Neural cell (in vitro differentiated cells): ENCODE data around the gene DPYD. TPM values are rescaled to one million over a fixed set of nuclear protein-coding genes. Genes with fewer than 3 reads are reported as not detected.

Experiments used
- H2AFZ ChIP-seq: fragments of 200-600, 300-800 bp; sonication (generic), shearing (Covaris generic); 2 replicates; pipeline ENCODE4 v1.6.0; 2014; ENCODE audit warnings: low read depth, mild to moderate bottlenecking, antibody characterized with exemption, low read length, moderate library complexity
- H3F3A ChIP-seq: fragments of 200-600 bp; shearing (Covaris generic); 2 replicates; pipeline ENCODE4 v1.6.1; 2016; ENCODE audit warnings: mild to moderate bottlenecking, moderate library complexity, mixed read lengths, antibody characterized with exemption, low read length; ENCODE audit not compliant: insufficient read depth, poor library complexity, severe bottlenecking
- H3K27ac ChIP-seq: fragments of 200-600, 300-800 bp; sonication (generic), shearing (Covaris generic); 2 replicates; pipeline ENCODE4 v1.5.1; 2014; ENCODE audit warnings: mild to moderate bottlenecking, low read length, moderate library complexity
- H3K27me3 ChIP-seq: fragments of 300-800, 200-600 bp; sonication (generic), shearing (Covaris generic); 2 replicates; pipeline ENCODE4 v1.6.0; 2014; ENCODE audit warnings: mild to moderate bottlenecking, low read depth, low read length, moderate library complexity; ENCODE audit not compliant: insufficient read depth
- H3K36me3 ChIP-seq: fragments of 300-800, 200-600 bp; sonication (generic), shearing (Covaris generic); 2 replicates; pipeline ENCODE4 v1.5.1; 2014; ENCODE audit warnings: mild to moderate bottlenecking, antibody characterized with exemption, low read length, moderate library complexity; ENCODE audit not compliant: insufficient read depth
- H3K4me2 ChIP-seq: fragments of 300-800, 200-600 bp; sonication (generic), shearing (Covaris generic); 2 replicates; pipeline ENCODE4 v1.6.0; 2014; ENCODE audit warnings: mild to moderate bottlenecking, low read length
- H3K4me3 ChIP-seq: fragments of 300-800, 200-600 bp; sonication (generic), shearing (Covaris generic); 2 replicates; pipeline ENCODE4 v1.5.1; 2014; ENCODE audit warnings: mild to moderate bottlenecking, low read length, moderate library complexity
- H3K79me2 ChIP-seq: fragments of 200-600 bp; shearing (Covaris generic); replicated peaks from 2 replicates; pipeline ENCODE4 v1.6.0; 2014; ENCODE audit warnings: mild to moderate bottlenecking, low read length, moderate library complexity; ENCODE audit not compliant: insufficient read depth
- H3K9ac ChIP-seq: fragments of 300-800, 200-600 bp; sonication (generic), shearing (Covaris generic); 2 replicates; pipeline ENCODE4 v1.6.1; 2016; ENCODE audit warnings: mild to moderate bottlenecking, low read length, mixed read lengths
- H3K9me2 ChIP-seq: fragments of 200-600 bp; shearing (Covaris generic); 2 replicates; pipeline ENCODE4 v1.6.1; 2016; ENCODE audit warnings: mild to moderate bottlenecking, low read length, mixed read lengths; ENCODE audit not compliant: insufficient read depth
- H3K9me3 ChIP-seq: fragments of 200-600, 300-800 bp; sonication (generic), shearing (Covaris generic); 2 replicates; pipeline ENCODE4 v1.6.1; 2016; ENCODE audit warnings: mild to moderate bottlenecking, mixed run types, low read length, moderate library complexity, mixed read lengths
- H4K20me1 ChIP-seq: fragments of 200-600 bp; shearing (Covaris generic); 2 replicates; pipeline ENCODE4 v1.6.1; 2016; ENCODE audit warnings: mild to moderate bottlenecking, mixed run types; ENCODE audit not compliant: insufficient read depth
- EP300 ChIP-seq: fragments of 450-650 bp; conservative IDR thresholded peaks from 2 replicates; pipeline ENCODE4 v1.6.1; 2014; ENCODE audit warnings: antibody characterized with exemption, mild to moderate bottlenecking, moderate library complexity; ENCODE audit not compliant: poor library complexity, severe bottlenecking
- EZH2 ChIP-seq: fragments of 200-600, 300-800 bp; shearing (Covaris generic), sonication (generic); IDR thresholded peaks from 2 replicates; pipeline ENCODE4 v1.6.1; 2014; ENCODE audit warnings: antibody characterized with exemption, low read length, borderline replicate concordance, mild to moderate bottlenecking; ENCODE audit not compliant: insufficient read depth, poor library complexity, severe bottlenecking
- MXI1 ChIP-seq: fragments of 450-650 bp; conservative IDR thresholded peaks from 2 replicates; pipeline ENCODE4 v1.6.1; 2014; ENCODE audit warnings: antibody characterized with exemption, mild to moderate bottlenecking; ENCODE audit not compliant: poor library complexity, severe bottlenecking
- POLR2AphosphoS5 ChIP-seq: IDR thresholded peaks from 2 replicates; pipeline ENCODE4 v1.6.1; 2012
- RAD21 ChIP-seq: fragments of 450-650 bp; conservative IDR thresholded peaks from 2 replicates; pipeline ENCODE4 v1.6.1; 2014; ENCODE audit warnings: antibody characterized with exemption, mild to moderate bottlenecking, moderate library complexity
- SMC3 ChIP-seq: fragments of 450-650 bp; conservative IDR thresholded peaks from 2 replicates; pipeline ENCODE4 v1.6.1; 2014; ENCODE audit warnings: antibody characterized with exemption, mild to moderate bottlenecking, moderate library complexity; ENCODE audit not compliant: poor library complexity
- TAF1 ChIP-seq: IDR thresholded peaks from 2 replicates; pipeline ENCODE4 v1.6.1; 2012; ENCODE audit warnings: low read depth
- polyA plus RNA-seq: library from polyadenylated mRNA; depleted of rRNA; stranded (reverse); fragments of >200 nt; gene quantifications from 2 replicates; pipeline ENCODE4 v1.2.3, GENCODE V29; 2014
- TF ChIP-seq, protein P1 (sequence below): fragments of 450-650 bp; IDR thresholded peaks from 2 replicates; pipeline ENCODE4 v1.5.1; 2014; ENCODE audit warnings: antibody characterized with exemption, mild to moderate bottlenecking, moderate library complexity; ENCODE audit not compliant: poor library complexity, severe bottlenecking
- TF ChIP-seq, protein P2 (sequence below): IDR thresholded peaks from 2 replicates; pipeline ENCODE4 v1.6.1; 2012; ENCODE audit warnings: borderline replicate concordance

Gene DPYD
- polyA plus RNA-seq, 1 donor from 2014 or later, result 6.7 TPM

DNA sequence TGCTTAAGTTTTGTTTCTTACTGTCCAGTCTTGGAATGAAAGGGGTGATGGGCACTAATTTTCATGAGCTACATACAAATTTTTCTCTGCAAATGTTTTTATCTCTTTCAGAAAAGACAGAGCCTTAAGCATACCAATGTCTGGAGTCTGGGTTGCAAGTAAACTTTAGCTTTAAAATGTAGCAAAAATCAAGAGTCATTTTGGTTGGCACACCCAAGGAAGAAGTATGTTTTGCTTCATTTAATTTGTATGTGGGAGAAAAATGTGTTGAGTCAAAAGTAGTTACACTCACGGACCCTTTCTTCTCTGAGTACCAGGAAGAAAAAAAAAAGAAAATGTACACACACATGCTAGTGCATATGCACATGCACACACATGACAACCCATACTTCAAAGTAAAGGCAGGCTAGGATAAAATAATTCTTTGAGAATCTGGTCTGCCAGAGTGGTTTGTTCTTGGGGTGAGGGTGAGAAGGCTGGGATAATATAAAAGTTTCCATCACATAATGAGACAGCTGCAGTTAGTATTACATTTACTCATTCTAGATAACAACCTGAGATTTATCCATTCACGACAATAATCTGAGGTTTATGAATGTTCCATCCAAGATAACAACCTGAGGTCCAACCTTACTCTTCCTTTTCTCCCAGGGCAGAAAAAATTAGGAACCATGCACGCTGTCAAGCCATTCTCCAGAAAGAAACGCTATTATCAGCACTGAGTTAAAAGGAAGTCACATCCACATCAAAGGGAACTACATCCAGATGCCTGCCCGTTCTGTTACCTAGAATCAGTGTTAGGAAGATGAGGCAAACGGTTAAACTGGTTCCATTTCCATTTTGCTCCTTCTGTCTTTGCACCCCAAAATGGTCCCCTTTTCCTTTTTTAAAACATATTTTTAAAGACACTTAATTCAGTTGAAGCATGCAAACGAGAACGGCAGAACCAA is 9.3 kb downstream of the DPYD start:
- H3K9me3 ChIP-seq, result no peaks in the 10 kb centered on the region
- no peaks in the 10 kb centered on the region for H4K20me1 ChIP-seq

DNA sequence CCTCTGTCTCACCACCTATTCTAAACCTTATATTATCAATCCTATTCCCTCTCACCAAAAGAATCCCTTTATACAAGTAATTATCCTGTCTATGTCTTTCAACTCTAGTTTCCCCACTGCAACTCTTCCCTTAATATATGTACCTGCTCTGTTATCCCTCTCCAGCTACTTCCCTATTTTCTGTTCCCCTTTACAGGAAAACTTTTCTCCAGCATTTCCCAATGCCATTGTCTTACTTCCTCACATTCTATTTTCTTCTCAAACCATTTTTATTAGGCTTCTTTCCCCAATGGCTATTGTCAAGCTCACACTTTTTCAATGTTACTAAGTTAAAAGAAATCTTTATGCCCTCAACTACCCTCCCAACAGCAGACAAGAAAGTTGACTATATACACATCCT is 11.6 kb downstream of the DPYD start:
- TF ChIP-seq, protein P1, sequence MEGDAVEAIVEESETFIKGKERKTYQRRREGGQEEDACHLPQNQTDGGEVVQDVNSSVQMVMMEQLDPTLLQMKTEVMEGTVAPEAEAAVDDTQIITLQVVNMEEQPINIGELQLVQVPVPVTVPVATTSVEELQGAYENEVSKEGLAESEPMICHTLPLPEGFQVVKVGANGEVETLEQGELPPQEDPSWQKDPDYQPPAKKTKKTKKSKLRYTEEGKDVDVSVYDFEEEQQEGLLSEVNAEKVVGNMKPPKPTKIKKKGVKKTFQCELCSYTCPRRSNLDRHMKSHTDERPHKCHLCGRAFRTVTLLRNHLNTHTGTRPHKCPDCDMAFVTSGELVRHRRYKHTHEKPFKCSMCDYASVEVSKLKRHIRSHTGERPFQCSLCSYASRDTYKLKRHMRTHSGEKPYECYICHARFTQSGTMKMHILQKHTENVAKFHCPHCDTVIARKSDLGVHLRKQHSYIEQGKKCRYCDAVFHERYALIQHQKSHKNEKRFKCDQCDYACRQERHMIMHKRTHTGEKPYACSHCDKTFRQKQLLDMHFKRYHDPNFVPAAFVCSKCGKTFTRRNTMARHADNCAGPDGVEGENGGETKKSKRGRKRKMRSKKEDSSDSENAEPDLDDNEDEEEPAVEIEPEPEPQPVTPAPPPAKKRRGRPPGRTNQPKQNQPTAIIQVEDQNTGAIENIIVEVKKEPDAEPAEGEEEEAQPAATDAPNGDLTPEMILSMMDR, result no peak
- TF ChIP-seq RAD21 (no peak), EP300 (no peak), SMC3 (no peak), MXI1 (no peak), EZH2 (no peak), TAF1 (no peak), POLR2AphosphoS5 (no peak)
- TF ChIP-seq, protein P2, sequence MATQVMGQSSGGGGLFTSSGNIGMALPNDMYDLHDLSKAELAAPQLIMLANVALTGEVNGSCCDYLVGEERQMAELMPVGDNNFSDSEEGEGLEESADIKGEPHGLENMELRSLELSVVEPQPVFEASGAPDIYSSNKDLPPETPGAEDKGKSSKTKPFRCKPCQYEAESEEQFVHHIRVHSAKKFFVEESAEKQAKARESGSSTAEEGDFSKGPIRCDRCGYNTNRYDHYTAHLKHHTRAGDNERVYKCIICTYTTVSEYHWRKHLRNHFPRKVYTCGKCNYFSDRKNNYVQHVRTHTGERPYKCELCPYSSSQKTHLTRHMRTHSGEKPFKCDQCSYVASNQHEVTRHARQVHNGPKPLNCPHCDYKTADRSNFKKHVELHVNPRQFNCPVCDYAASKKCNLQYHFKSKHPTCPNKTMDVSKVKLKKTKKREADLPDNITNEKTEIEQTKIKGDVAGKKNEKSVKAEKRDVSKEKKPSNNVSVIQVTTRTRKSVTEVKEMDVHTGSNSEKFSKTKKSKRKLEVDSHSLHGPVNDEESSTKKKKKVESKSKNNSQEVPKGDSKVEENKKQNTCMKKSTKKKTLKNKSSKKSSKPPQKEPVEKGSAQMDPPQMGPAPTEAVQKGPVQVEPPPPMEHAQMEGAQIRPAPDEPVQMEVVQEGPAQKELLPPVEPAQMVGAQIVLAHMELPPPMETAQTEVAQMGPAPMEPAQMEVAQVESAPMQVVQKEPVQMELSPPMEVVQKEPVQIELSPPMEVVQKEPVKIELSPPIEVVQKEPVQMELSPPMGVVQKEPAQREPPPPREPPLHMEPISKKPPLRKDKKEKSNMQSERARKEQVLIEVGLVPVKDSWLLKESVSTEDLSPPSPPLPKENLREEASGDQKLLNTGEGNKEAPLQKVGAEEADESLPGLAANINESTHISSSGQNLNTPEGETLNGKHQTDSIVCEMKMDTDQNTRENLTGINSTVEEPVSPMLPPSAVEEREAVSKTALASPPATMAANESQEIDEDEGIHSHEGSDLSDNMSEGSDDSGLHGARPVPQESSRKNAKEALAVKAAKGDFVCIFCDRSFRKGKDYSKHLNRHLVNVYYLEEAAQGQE, result no peak
- H3K9me3 ChIP-seq, result no peaks in the 10 kb centered on the region
- H3K79me2 ChIP-seq, result no peaks in the 10 kb centered on the region
- H3K9me2 ChIP-seq, result no peaks in the 10 kb centered on the region
- no peaks in the 10 kb centered on the region for H3K36me3 ChIP-seq
- H3K27me3 ChIP-seq, result no peaks in the 10 kb centered on the region
- H2AFZ ChIP-seq, result no peak overlapping the region
- no peak overlapping the region for H3K4me3 ChIP-seq
- H3K27ac ChIP-seq, result no peak overlapping the region
- H3K4me2 ChIP-seq, result no peak overlapping the region
- no peaks in the 10 kb centered on the region for H4K20me1 ChIP-seq
- H3K9ac ChIP-seq, result no peak overlapping the region
- H3F3A ChIP-seq, result no peaks in the 10 kb centered on the region

More for the DNA sequence above, 9.3 kb downstream of the DPYD start:
- H3K9me2 ChIP-seq, result no peaks in the 10 kb centered on the region
- no peaks in the 10 kb centered on the region for H3K79me2 ChIP-seq
- no peaks in the 10 kb centered on the region for H3F3A ChIP-seq
- H3K9ac ChIP-seq, result no peak overlapping the region
- no peaks in the 10 kb centered on the region for H3K36me3 ChIP-seq
- H3K4me2 ChIP-seq, result no peak overlapping the region
- TF ChIP-seq POLR2AphosphoS5 (no peak), TAF1 (no peak), MXI1 (no peak), EP300 (no peak), EZH2 (no peak), SMC3 (no peak)
- TF ChIP-seq, protein P2, result no peak
- TF ChIP-seq, protein P1, result no peak
- H3K27ac ChIP-seq, result no peak overlapping the region
- H2AFZ ChIP-seq, result no peak overlapping the region
- H3K4me3 ChIP-seq, result no peak overlapping the region
- no peaks in the 10 kb centered on the region for H3K27me3 ChIP-seq
